GM12872 (cell line): ENCODE measurements around the gene INIP.

Experiments used
- CTCF ChIP-seq: IDR thresholded peaks from 3 replicates; pipeline ENCODE4 v1.5.1; 2011; ENCODE audit warnings: low read depth, mild to moderate bottlenecking, low read length, moderate library complexity; ENCODE audit not compliant: insufficient read depth

INIP gene

GRCh38 chr9:112640311-112640710 is 77.6 kb downstream of the INIP start:
- TF ChIP-seq CTCF = no peak
